MCF 10A (cell line): ENCODE measurements around the gene PTPRN. TPM values are rescaled to one million over a fixed set of nuclear protein-coding genes. Genes with fewer than 3 reads are reported as not detected.

ENCODE experiments used
- BruUV-seq: library from RNA; stranded (reverse); fragments of 400-500 nt; replicated peaks from 2 replicates; lab custom pipeline; 2021; lab: Mats Ljungman, UMichigan
- CTCF ChIA-PET: fragments of 300-600 bp; sonication (Branson Sonifier 250); formaldehyde crosslinking; extraction: SDS; loops from one replicate; lab custom pipeline; 2021; ENCODE audit warnings: antibody characterized with exemption, inconsistent platforms; lab: Yijun Ruan, JAX
- POLR2A ChIA-PET: fragments of 300-600, 350-650 bp; sonication (Branson Sonifier 250); formaldehyde crosslinking; extraction: SDS; loops from one replicate; lab custom pipeline; 2020; ENCODE audit warnings: antibody characterized with exemption, inconsistent platforms; lab: Yijun Ruan, JAX
- DNase-seq: peaks from one replicate; pipeline ENCODE4 v3.0.0-alpha.2; 2018; ENCODE audit not compliant: unreplicated experiment
- H3K27ac Mint-ChIP-seq: one replicate; pipeline ENCODE4 v1.8.0; 2022; ENCODE audit warnings: mild to moderate bottlenecking, low read depth, mixed read lengths; ENCODE audit not compliant: unreplicated experiment
- H3K27me3 Mint-ChIP-seq: one replicate; pipeline ENCODE4 v1.8.0; 2022; ENCODE audit warnings: mixed read lengths; ENCODE audit not compliant: insufficient read depth, unreplicated experiment
- H3K36me3 Mint-ChIP-seq: one replicate; pipeline ENCODE4 v1.8.0; 2022; ENCODE audit warnings: mild to moderate bottlenecking, moderate library complexity, mixed read lengths; ENCODE audit not compliant: insufficient read depth, unreplicated experiment
- H3K4me1 Mint-ChIP-seq: one replicate; pipeline ENCODE4 v1.8.0; 2022; ENCODE audit warnings: mixed read lengths; ENCODE audit not compliant: insufficient read depth, unreplicated experiment
- H3K4me3 Mint-ChIP-seq: one replicate; pipeline ENCODE4 v1.8.0; 2022; ENCODE audit warnings: mild to moderate bottlenecking, moderate library complexity, mixed read lengths; ENCODE audit not compliant: unreplicated experiment
- H3K9me3 Mint-ChIP-seq: one replicate; pipeline ENCODE4 v1.8.0; 2022; ENCODE audit warnings: mixed read lengths; ENCODE audit not compliant: unreplicated experiment
- intact Hi-C: fragments of 100-400 bp; cut with micrococcal nuclease; formaldehyde crosslinking; loops from 2 replicates; pipeline ENCODE4 v1.14.1; 2022
- total RNA-seq: library from RNA; stranded (reverse); gene quantifications from 2 replicates; pipeline ENCODE4 v1.2.3, GENCODE V29; 2022
- TF ChIP-seq, protein P1 (sequence below): fragments of 200-600 bp; IDR thresholded peaks from one replicate; pipeline ENCODE4 v1.8.0; 2022; ENCODE audit warnings: antibody characterized with exemption, mild to moderate bottlenecking; ENCODE audit not compliant: unreplicated experiment

The PTPRN gene
- total RNA-seq, 1 experiment from 2014 or later: not detected

DNA sequence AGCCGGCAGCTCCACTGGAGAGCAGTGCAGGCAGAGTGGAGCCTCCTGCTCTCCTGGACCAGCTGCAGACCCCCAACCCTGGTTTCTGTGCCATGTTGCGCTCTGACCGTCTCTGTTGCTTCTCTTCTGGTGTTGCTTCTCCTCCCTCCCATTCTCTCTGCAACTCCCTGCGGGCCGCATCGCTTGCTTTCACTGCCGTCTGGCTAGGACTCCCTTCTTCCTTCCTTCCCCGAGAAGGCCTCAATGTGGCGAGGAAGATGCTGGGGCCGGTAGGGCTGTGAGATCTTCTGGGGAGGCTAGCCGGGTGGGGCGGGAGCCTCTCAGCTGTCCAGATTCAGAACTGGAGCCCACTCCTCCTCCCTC is 23.8 kb downstream of the PTPRN start:
- H3K4me1 Mint-ChIP-seq: peaks cover 42% of the 10 kb centered on the region
- no peak overlapping the region for H3K4me3 Mint-ChIP-seq
- TF ChIP-seq, protein P1, sequence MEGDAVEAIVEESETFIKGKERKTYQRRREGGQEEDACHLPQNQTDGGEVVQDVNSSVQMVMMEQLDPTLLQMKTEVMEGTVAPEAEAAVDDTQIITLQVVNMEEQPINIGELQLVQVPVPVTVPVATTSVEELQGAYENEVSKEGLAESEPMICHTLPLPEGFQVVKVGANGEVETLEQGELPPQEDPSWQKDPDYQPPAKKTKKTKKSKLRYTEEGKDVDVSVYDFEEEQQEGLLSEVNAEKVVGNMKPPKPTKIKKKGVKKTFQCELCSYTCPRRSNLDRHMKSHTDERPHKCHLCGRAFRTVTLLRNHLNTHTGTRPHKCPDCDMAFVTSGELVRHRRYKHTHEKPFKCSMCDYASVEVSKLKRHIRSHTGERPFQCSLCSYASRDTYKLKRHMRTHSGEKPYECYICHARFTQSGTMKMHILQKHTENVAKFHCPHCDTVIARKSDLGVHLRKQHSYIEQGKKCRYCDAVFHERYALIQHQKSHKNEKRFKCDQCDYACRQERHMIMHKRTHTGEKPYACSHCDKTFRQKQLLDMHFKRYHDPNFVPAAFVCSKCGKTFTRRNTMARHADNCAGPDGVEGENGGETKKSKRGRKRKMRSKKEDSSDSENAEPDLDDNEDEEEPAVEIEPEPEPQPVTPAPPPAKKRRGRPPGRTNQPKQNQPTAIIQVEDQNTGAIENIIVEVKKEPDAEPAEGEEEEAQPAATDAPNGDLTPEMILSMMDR: no peak
- peak overlapping the region; percentile 67 for H3K27ac Mint-ChIP-seq
- BruUV-seq: no TSS peak
- ChIA-PET CTCF (interaction anchor here (1.1 to 18.2 kb wide), 2 partner anchors 11 to 29 kb away, joined by 3 to 445 read pairs; no protein-coding TSS in a partner anchor), POLR2A (interaction anchor here (1.7 to 3.0 kb wide), 3 partner anchors 11 to 56 kb away, joined by 4 to 22 read pairs (median 10); partner anchors contain the start of genes ANKZF1 and ATG9A)
- H3K9me3 Mint-ChIP-seq: no peaks in the 10 kb centered on the region
- intact Hi-C loops: no loop called here
- H3K36me3 Mint-ChIP-seq: peaks cover 41% of the 10 kb centered on the region
- H3K27me3 Mint-ChIP-seq: no peaks in the 10 kb centered on the region
- no peak for DNase-seq

- H3K27ac Mint-ChIP-seq: peak overlapping the region; percentile 67
- CTCF ChIA-PET: interaction anchor here (0.7 to 18.2 kb wide), 3 partner anchors 12 to 30 kb away, joined by 3 to 445 read pairs (median 4); no protein-coding TSS in a partner anchor
- no peaks in the 10 kb centered on the region for H3K9me3 Mint-ChIP-seq
- no TSS peak for BruUV-seq
- H3K4me3 Mint-ChIP-seq: no peak overlapping the region
- H3K4me1 Mint-ChIP-seq: peaks cover 41% of the 10 kb centered on the region
- H3K27me3 Mint-ChIP-seq: no peaks in the 10 kb centered on the region
- TF ChIP-seq, protein P1: no peak
- peaks cover 45% of the 10 kb centered on the region for H3K36me3 Mint-ChIP-seq
- POLR2A ChIA-PET: interaction anchor here (1.7 to 3.0 kb wide), 2 partner anchors 10 to 55 kb away, joined by 4 to 22 read pairs; partner anchors contain the start of genes ANKZF1 and ATG9A
- intact Hi-C loops: no loop called here
- no peak for DNase-seq
Observed at GRCh38 chr2:219284501-219285372, 24.5 kb downstream of the PTPRN start.

GRCh38 chr2:219282943-219283581 is 26.1 kb downstream of the PTPRN start:
- Mint-ChIP-seq H3K36me3 (peaks cover 45% of the 10 kb centered on the region), H3K27me3 (no peaks in the 10 kb centered on the region), H3K4me3 (no peak overlapping the region), H3K27ac (no peak overlapping the region), H3K9me3 (no peaks in the 10 kb centered on the region), H3K4me1 (peaks cover 43% of the 10 kb centered on the region)
- intact Hi-C loops: no loop called here
- CTCF ChIA-PET: interaction anchor here (0.5 to 18.2 kb wide), 3 partner anchors 14 to 238 kb away, joined by 3 to 445 read pairs (median 4); no protein-coding TSS in a partner anchor
- TF ChIP-seq, protein P1: no peak
- no TSS peak for BruUV-seq
- no peak for DNase-seq
- POLR2A ChIA-PET: interaction anchor here (1.2 to 1.9 kb wide), 3 partner anchors 38 to 106 kb away, joined by 4 to 8 read pairs (median 6); partner anchors contain the start of genes ANKZF1, ATG9A, CNPPD1 and GLB1L
